ENCODE measurements around the gene PRDX6.
"Not testable (repeated sequence)": the region's sequence is repeated elsewhere in the genome, so short reads cannot be mapped to it uniquely, and the experiment has no call there.

PRDX6 gene

DNA sequence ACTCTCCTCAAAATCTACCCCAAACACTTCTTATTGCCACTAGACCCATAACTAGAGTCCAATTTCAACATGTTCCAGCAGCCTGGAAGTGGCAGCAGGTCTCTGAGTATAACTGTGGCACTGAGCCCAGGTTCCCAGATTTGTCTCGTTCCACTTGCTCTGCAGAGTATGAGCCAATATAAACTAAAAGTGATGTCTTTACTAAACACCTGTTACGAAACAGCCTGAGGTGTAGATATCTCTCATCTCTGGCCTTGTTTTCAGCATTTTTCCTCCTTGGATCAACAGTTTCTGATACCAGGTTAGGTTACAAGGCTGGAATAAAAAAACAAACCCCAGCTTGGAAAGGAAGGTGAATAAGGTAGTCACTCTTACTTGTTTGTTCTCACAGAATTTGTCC lies 25.2 kb upstream of the PRDX6 start:
- H3K4me3 Mint-ChIP-seq, result no peak overlapping the region
- H3K27ac Mint-ChIP-seq, result no peak overlapping the region
- peaks cover 5% of the 10 kb centered on the region for H3K9me3 Mint-ChIP-seq
- H3K27me3 Mint-ChIP-seq, result no peaks in the 10 kb centered on the region
- peaks cover 41% of the 10 kb centered on the region for H3K36me3 Mint-ChIP-seq
- peaks cover 26% of the 10 kb centered on the region for H3K4me1 Mint-ChIP-seq

DNA sequence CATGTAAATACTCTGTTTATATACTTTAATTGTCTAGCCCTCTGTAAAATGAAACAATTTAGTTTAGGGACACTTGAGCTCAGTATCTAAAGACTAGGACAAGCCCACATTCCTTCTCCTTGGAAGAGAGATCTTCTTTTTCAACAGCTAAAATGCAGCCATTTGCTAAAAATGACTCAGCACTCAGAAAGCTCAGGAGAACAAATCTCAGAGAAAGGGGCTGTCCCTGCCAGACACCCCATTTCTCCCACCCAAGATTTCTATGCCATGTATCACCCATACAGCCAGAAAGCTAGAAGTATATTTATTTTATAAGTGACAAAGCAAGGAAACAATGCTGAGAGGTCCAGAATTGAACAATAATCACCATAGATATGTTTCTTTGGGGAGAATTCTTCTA lies 23.2 kb upstream of the PRDX6 start:
- H3K4me3 Mint-ChIP-seq, result no peak overlapping the region
- H3K9me3 Mint-ChIP-seq, result no peaks in the 10 kb centered on the region
- peaks cover 28% of the 10 kb centered on the region for H3K36me3 Mint-ChIP-seq
- H3K27ac Mint-ChIP-seq, result no peak overlapping the region
- H3K4me1 Mint-ChIP-seq, result peaks cover 26% of the 10 kb centered on the region
- H3K27me3 Mint-ChIP-seq, result no peaks in the 10 kb centered on the region

DNA sequence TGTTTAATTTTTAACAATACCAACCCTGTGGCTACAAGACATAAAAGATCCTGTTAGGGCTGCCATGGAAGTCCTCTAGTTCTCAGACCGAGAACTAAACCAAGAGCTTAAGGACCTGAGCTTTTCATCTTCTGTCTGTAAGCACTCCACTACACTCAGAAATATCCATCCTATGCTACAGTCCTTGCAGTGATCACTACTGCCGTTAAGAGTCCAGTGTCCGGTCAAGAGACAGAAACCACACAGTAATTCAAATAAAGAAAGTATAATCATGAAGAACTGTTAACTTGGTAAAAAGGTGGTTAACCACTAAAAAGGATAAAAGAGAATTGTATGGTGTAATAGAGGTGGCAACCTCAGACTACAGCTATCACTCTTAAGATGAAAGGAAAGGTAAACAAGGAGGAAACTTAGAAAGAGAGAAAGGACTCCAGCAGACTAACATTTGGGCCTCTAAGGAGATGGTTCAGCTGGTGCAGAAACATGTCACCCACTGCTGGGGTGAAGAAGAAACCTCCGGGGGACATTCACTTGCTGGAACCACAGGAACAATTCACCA lies 22.1 kb upstream of the PRDX6 start:
- peaks cover 24% of the 10 kb centered on the region for H3K36me3 Mint-ChIP-seq

DNA sequence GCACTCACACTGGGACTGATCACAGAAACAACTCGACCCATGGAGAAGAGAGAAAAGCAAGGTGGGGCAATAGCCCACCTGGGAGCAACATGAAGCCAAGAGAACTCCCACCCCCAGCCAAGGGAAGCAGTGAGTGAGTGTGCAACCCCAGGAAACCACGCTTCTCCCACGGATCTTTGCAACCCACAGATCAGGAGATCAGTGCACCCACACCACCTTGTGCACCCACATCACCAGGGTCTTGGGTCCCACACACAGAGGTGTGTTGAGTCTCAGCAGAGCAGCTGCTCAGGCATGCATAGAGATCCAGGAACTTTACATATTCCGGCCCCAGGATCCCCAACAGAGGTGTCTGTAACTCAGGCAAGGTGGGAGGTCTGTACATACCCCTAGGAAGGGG lies 17.2 kb upstream of the PRDX6 start:
- no peaks in the 10 kb centered on the region for H3K27me3 Mint-ChIP-seq
- no peak overlapping the region for H3K4me3 Mint-ChIP-seq
- H3K4me1 Mint-ChIP-seq, result peaks cover 38% of the 10 kb centered on the region
- peaks cover 12% of the 10 kb centered on the region for H3K9me3 Mint-ChIP-seq
- peaks cover 38% of the 10 kb centered on the region for H3K36me3 Mint-ChIP-seq
- H3K27ac Mint-ChIP-seq, result no peak overlapping the region

More for the DNA sequence above, 22.1 kb upstream of the PRDX6 start:
- no peak overlapping the region for H3K27ac Mint-ChIP-seq
- peaks cover 31% of the 10 kb centered on the region for H3K4me1 Mint-ChIP-seq
- no peaks in the 10 kb centered on the region for H3K27me3 Mint-ChIP-seq
- no peaks in the 10 kb centered on the region for H3K9me3 Mint-ChIP-seq
- no peak overlapping the region for H3K4me3 Mint-ChIP-seq

DNA sequence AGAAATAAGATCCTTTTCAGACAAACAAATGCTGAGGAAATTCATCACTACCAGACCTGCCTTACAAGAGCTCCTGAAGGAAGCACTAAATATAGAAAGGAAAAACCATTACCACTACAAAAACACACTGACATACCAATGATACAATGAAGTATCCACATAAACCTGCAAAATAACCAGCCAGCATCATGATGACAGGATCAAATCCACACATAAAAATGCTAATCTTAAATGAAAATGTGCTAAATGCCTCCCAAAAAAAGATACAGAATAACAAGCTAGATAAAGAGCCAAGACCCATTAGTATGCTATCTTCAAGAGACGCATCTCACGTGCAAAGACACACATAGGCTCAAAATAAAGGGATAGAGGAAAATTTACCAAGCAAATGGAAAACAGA lies 14.5 kb upstream of the PRDX6 start:
- H3K27ac Mint-ChIP-seq, H3K27me3 Mint-ChIP-seq, H3K4me3 Mint-ChIP-seq: not testable (repeated sequence)
- Mint-ChIP-seq H3K36me3 (peaks cover 32% of the 10 kb centered on the region), H3K4me1 (peaks cover 39% of the 10 kb centered on the region), H3K9me3 (peaks cover 18% of the 10 kb centered on the region)

DNA sequence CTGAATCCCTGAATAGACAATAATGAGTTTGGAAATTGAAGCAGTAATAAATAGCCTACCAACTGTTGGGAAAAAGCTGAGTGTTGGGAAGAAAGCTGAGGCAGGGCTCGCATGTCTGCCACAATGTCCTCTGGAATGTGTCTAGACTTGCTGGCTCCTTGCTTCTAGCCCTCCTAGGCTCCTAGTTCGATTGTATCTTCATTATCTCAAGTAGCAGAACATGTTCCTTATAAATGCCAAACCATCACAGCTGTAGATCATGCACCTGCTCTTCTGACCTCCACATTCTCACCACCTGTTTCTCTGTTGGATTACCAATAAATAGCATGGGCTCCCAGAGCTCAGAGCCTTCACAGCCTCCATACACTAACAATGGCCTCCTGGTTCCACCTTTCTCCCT lies 12.9 kb upstream of the PRDX6 start:
- H3K4me3 Mint-ChIP-seq, H3K27me3 Mint-ChIP-seq, H3K27ac Mint-ChIP-seq: not testable (repeated sequence)
- Mint-ChIP-seq H3K36me3 (peaks cover 35% of the 10 kb centered on the region), H3K4me1 (peaks cover 39% of the 10 kb centered on the region), H3K9me3 (peaks cover 18% of the 10 kb centered on the region)

DNA sequence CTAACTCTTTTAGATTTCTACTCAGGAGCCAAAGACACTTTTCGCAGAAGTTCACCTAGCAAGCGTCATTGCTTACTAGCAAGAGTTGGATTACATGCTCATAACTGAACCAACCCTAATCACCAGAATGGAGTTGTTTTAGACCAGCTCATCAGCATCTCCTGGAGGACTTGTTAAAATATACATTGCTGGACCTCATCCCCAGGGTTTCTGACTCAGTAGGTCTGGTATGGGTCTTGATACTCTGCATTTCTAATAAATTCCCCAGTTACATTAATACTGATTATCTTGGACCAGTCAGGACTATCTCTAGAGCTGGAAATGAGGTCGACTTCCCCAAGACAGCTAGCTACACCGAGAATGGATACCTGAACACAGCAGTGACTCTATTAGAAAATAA lies 9.7 kb upstream of the PRDX6 start:
- no peaks in the 10 kb centered on the region for H3K27me3 Mint-ChIP-seq
- peaks cover 24% of the 10 kb centered on the region for H3K9me3 Mint-ChIP-seq
- H3K4me1 Mint-ChIP-seq, result peaks cover 34% of the 10 kb centered on the region
- H3K4me3 Mint-ChIP-seq, result no peak overlapping the region
- no peak overlapping the region for H3K27ac Mint-ChIP-seq
- peaks cover 37% of the 10 kb centered on the region for H3K36me3 Mint-ChIP-seq

DNA sequence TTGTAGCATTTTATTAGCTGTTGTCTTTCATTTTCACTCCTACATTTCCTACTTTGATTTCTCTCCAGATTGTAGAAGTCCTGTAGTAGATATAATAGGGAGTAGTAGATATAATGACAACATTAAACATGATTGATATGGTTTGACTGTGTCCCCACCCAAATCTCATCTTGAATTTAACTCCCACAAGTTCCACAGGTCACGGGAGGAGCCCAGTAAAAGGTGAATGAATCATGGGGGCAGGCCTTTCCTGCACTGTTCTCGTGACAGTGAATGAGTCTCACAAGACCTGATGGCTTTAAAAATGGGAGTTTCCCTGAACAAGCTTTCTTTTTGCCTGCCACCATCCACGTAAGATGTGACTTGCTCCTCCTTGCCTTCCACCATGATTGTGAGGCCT lies 7.5 kb upstream of the PRDX6 start:
- Mint-ChIP-seq H3K27me3 (no peaks in the 10 kb centered on the region), H3K36me3 (peaks cover 31% of the 10 kb centered on the region), H3K4me1 (peaks cover 32% of the 10 kb centered on the region), H3K9me3 (peaks cover 13% of the 10 kb centered on the region), H3K4me3 (no peak overlapping the region), H3K27ac (no peak overlapping the region)

DNA sequence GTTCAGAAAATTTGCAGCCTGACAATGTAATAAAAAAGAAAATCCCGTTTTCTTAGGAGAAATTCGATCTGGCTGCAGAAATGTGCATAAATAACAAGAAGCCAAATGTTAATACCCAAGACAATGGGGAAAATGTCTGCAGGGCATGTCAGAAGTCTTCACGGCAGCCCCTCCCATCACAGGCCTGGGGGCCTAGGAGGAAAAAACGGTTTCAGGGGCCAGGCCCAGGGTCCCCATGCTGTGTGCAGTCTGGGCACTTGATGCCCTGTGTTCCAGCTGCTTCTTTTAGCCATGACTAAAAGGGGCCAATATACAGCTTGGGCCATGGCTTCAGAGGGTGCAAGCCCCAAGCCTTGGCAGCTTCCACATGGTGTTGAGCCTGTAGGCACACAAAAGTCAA lies 6.5 kb upstream of the PRDX6 start:
- no peaks in the 10 kb centered on the region for H3K27me3 Mint-ChIP-seq
- H3K4me3 Mint-ChIP-seq, result no peak overlapping the region
- peaks cover 33% of the 10 kb centered on the region for H3K4me1 Mint-ChIP-seq
- peaks cover 13% of the 10 kb centered on the region for H3K9me3 Mint-ChIP-seq
- peaks cover 31% of the 10 kb centered on the region for H3K36me3 Mint-ChIP-seq
- no peak overlapping the region for H3K27ac Mint-ChIP-seq

DNA sequence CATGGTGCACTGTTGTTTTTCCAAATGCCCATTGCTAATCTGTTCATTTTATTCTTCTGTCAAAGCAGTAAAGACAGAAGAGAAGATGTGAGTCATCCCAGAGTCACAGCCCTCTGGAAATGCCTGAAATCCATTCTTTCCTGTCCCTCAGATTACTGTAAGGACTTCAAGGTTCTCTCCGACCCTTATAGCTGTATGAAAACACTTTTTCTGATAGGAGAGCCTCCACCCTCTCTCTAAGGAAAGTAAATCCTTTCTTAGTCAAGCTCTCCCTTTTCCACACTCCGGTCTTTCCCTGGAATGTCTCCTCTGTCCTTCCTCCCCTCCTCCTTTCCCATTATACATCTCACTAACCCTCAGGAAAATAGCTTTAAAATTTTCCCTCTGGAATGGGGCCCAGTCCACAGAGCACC lies 3.5 kb upstream of the PRDX6 start:
- Mint-ChIP-seq H3K27ac (no peak overlapping the region), H3K4me1 (peaks cover 42% of the 10 kb centered on the region)

DNA sequence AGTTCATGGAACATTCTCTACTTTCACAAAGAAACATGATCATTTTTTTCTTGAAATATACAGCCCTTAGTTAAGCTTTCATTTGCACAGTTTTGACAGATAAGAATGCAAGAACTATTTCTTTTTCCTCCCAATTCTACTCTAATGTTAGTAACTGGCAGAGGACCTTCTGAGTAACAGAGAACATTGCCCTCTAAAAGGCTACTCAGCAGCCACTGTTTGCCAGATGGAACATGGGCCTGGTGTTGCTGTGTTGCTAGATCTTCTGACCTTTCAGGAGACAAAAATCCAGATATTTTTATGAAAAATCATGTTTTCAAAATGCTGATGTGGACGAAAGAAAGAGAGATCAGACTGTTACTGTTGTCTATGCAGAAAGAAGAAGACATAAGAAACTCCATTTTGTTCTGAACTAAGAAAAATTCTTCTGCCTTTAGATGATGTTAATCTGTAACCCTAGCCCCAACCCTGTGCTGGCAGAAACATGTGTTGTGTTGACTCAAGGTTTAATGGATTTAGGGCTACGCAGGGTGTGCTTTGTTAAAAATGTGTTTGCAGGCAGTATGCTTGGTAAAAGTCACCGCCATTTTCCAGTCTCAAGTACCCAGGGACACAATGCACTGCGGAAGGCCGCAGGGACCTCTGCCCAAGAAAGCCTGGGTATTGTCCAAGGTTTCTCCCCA lies 2.9 kb upstream of the PRDX6 start:
- peaks cover 18% of the 10 kb centered on the region for H3K36me3 Mint-ChIP-seq
- peaks cover 6% of the 10 kb centered on the region for H3K9me3 Mint-ChIP-seq
- peaks cover 47% of the 10 kb centered on the region for H3K4me1 Mint-ChIP-seq
- no peaks in the 10 kb centered on the region for H3K27me3 Mint-ChIP-seq
- peak overlapping the region; percentile 55 for H3K27ac Mint-ChIP-seq
- H3K4me3 Mint-ChIP-seq, result no peak overlapping the region

More for the DNA sequence above, 3.5 kb upstream of the PRDX6 start:
- Mint-ChIP-seq H3K27me3 (no peaks in the 10 kb centered on the region), H3K9me3 (peaks cover 6% of the 10 kb centered on the region), H3K4me3 (no peak overlapping the region), H3K36me3 (peaks cover 19% of the 10 kb centered on the region)

DNA sequence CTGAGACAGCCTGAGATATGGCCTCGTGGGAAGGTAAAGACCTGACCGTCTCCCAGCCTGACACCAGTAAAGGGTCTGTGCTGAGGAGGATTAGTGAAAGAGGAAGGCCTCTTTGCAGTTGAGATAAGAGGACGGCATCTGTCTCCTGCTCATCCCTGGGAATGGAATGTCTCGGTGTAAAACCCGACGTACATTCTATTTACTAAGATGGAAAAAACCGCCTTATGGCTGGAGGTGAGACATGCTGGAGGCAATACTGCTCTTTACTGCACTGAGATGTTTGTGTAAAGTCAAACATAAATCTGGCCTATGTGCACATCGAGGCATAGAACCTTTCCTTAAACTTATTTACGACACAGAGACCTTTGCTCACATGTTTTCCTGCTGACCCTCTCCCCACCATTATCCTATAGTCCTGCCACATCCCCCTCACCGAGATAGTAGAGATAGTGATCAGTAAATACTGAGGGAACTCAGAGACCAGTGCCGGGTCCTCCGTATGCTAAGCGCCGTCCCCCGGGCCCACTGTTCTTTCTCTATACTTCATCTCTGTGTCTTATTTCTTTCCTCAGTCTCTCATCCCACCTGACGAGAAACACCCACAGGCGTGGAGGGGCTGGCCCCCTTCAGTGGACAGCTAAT lies 2.2 kb upstream of the PRDX6 start:
- Mint-ChIP-seq H3K4me3 (peak overlapping the region; percentile 19), H3K36me3 (peaks cover 19% of the 10 kb centered on the region), H3K4me1 (peaks cover 54% of the 10 kb centered on the region)
- H3K27me3 Mint-ChIP-seq, H3K27ac Mint-ChIP-seq, H3K9me3 Mint-ChIP-seq: not testable (repeated sequence)

DNA sequence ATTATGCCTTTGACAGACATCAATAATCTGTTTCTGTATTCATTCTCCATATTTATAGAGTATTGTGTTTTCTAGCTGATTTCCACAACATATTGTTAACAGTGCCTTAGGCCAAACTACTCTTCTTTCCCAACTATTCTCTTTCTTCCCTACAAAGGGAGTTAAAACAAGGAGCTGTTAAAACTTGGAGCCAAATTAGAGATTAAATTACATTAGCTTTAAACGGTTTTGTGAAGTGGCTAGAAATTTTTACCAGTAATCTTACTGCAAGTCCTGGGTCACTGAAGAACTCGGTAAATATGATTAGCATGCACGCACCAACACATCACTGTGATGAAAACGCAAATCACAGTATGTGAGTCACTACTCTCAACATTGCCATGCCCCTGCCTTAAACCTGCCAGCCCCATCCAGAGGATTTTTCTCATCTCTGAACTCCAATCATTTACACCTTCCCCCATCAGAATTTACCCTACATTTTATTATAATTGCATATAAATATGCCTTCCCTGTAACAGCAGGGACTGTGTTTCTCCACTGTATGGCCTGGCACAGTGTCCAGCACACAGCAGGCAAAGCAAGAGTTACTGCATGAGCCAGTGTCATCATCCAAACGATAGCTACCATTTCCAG lies 1.5 kb upstream of the PRDX6 start:
- no peak overlapping the region for H3K27ac Mint-ChIP-seq
- no peaks in the 10 kb centered on the region for H3K9me3 Mint-ChIP-seq
- H3K4me3 Mint-ChIP-seq, result peak overlapping the region; percentile 90
- H3K27me3 Mint-ChIP-seq, result no peaks in the 10 kb centered on the region
- H3K4me1 Mint-ChIP-seq, result peaks cover 61% of the 10 kb centered on the region
- H3K36me3 Mint-ChIP-seq, result peaks cover 16% of the 10 kb centered on the region

DNA sequence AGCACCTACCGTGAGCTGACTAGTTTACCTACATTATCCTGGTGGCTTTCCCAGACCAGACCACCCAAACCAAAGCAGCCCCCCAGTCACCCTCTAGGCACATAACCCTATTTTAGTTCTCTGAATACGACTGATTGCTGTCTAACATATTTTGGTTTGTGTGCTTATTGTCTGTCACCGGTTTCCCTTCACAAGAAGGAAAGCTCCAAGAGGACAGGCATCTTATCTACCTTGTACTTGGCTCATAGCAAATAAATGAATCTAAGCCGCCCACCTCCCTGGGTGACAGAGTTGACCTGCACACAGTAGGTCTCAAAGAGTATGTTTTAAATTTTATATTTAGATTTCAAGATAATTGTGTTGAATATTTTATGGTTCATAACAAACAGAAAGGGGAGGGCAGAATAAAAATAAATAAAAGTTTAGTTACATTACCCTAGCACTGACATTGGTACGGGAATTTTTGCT lies 904 bp upstream of the PRDX6 start:
- Mint-ChIP-seq H3K4me1 (peaks cover 61% of the 10 kb centered on the region), H3K36me3 (peaks cover 16% of the 10 kb centered on the region), H3K9me3 (no peaks in the 10 kb centered on the region), H3K27me3 (no peaks in the 10 kb centered on the region), H3K4me3 (peak overlapping the region; percentile 90), H3K27ac (no peak overlapping the region)

DNA sequence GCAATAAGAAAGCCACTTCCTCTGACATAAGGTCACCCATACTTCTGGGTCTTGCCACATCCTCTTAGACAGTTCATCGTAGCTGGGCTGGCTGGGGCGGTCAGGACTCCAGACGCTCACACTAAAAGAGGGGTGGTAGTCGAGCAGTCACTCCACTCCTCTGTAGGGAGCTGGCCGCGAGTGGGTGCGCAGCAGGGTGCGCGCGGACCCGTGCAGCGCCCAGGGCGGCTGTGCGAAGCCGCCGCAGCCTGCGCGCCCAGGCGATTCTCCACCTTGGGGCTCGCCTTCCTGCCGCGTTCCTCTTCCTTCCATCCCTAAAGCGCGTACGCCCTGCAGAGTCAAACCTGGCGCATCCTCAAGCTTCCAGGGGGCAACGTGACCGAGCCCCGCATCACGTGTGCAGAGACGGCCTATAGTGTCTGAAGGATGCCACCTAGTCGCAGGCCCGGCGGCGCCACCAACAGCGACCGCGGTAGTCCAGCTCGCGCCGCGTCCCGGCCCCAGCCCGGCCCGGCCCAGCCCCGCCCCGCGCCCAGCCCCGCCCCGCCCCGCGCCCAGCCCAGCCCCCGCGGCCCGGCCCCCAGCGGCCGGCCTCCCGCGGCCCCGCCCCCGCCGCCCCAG lies 360 bp upstream of the PRDX6 start:
- Mint-ChIP-seq H3K27me3 (no peaks in the 10 kb centered on the region), H3K9me3 (no peaks in the 10 kb centered on the region), H3K4me1 (peaks cover 63% of the 10 kb centered on the region), H3K4me3 (peak overlapping the region; percentile 90), H3K36me3 (peaks cover 15% of the 10 kb centered on the region), H3K27ac (no peak overlapping the region)
